HepG2 (cell line): Measurements from ENCODE around the gene RNF208. TPM values are rescaled to one million over a fixed set of nuclear protein-coding genes. Genes with fewer than 3 reads are reported as not detected.

Experiments used
- ASH2L ChIP-seq: fragments of 300-600, 200-600 bp; sonication (generic); IDR thresholded peaks from 2 replicates; pipeline ENCODE4 v1.7.0; 2017; ENCODE audit warnings: low read depth, mild to moderate bottlenecking, moderate library complexity, mixed read lengths, low read length; ENCODE audit not compliant: insufficient read length
- CSRNP1 ChIP-seq: sonication (generic); formaldehyde crosslinking; IDR thresholded peaks from 2 replicates; pipeline ENCODE4 v1.8.1; 2023; ENCODE audit warnings: mild to moderate bottlenecking, missing genetic modification reagents
- FOSL1 ChIP-seq: sonication (generic); formaldehyde crosslinking; IDR thresholded peaks from 2 replicates; pipeline ENCODE4 v1.9.0; 2021; ENCODE audit warnings: missing genetic modification reagents, borderline replicate concordance
- GMEB1 ChIP-seq: sonication (generic); formaldehyde crosslinking; IDR thresholded peaks from 2 replicates; pipeline ENCODE4 v1.5.1; 2020; ENCODE audit warnings: missing genetic modification reagents, mild to moderate bottlenecking, borderline replicate concordance
- GZF1 ChIP-seq: sonication (generic); formaldehyde crosslinking; IDR thresholded peaks from 2 replicates; pipeline ENCODE4 v1.5.1; 2020; ENCODE audit warnings: mild to moderate bottlenecking, missing genetic modification reagents
- HNF1B ChIP-seq: sonication (generic); formaldehyde crosslinking; IDR thresholded peaks from 2 replicates; pipeline ENCODE4 v1.5.1; 2020; ENCODE audit warnings: mild to moderate bottlenecking, moderate library complexity, missing genetic modification reagents
- MLLT10 ChIP-seq: sonication (generic); formaldehyde crosslinking; IDR thresholded peaks from 2 replicates; pipeline ENCODE4 v1.4.0; 2020; ENCODE audit warnings: missing genetic modification reagents
- NFYC ChIP-seq: IDR thresholded peaks from 2 replicates; pipeline ENCODE4 v1.6.1; 2016; ENCODE audit warnings: missing genetic modification reagents, missing compliant biosample characterization
- POLR2AphosphoS5 ChIP-seq: IDR thresholded peaks from 2 replicates; pipeline ENCODE4 v1.6.1; 2012; ENCODE audit warnings: low read depth, low read length
- SAP130 ChIP-seq: IDR thresholded peaks from 2 replicates; pipeline ENCODE4 v1.6.1; 2016; ENCODE audit warnings: low read depth
- SPEN ChIP-seq: sonication (generic); formaldehyde crosslinking; IDR thresholded peaks from 2 replicates; pipeline ENCODE4 v1.5.1; 2020; ENCODE audit warnings: low read depth, mild to moderate bottlenecking, missing genetic modification reagents
- ZBTB7B ChIP-seq: sonication (generic); formaldehyde crosslinking; IDR thresholded peaks from 2 replicates; pipeline ENCODE4 v1.4.0; 2020; ENCODE audit warnings: missing genetic modification reagents
- ZMAT3 ChIP-seq: sonication (generic); formaldehyde crosslinking; conservative IDR thresholded peaks from 2 replicates; pipeline ENCODE4 v1.7.0; 2021; ENCODE audit warnings: missing genetic modification reagents
- ZNF142 ChIP-seq: sonication (generic); formaldehyde crosslinking; IDR thresholded peaks from 2 replicates; pipeline ENCODE4 v1.4.0; 2020; ENCODE audit warnings: missing genetic modification reagents
- ZNF232 ChIP-seq: sonication (generic); formaldehyde crosslinking; IDR thresholded peaks from 2 replicates; pipeline ENCODE4 v1.4.0; 2020; ENCODE audit warnings: missing genetic modification reagents, borderline replicate concordance
- ZNF567 ChIP-seq: sonication (generic); formaldehyde crosslinking; IDR thresholded peaks from 2 replicates; pipeline ENCODE4 v1.8.1; 2023; ENCODE audit warnings: mild to moderate bottlenecking, missing genetic modification reagents, borderline replicate concordance
- ZNF776 ChIP-seq: sonication (generic); formaldehyde crosslinking; IDR thresholded peaks from 2 replicates; pipeline ENCODE4 v1.4.0; 2020; ENCODE audit warnings: mild to moderate bottlenecking, missing genetic modification reagents
- polyA plus RNA-seq, 8 experiments: library from polyadenylated mRNA; depleted of rRNA in 3 of 8; stranded (reverse) in 7 of 8; unstranded in 1 of 8; fragments of >200 nt; fragmentation: Illumina TruSeq in 4 of 8; extraction: Trizol in 4 of 8; gene quantifications; 2 replicates each; pipeline versions ENCODE4 v1.2.1 to v1.2.3, GENCODE V29; 2011 to 2016; ENCODE audit warnings: low read depth in 4 of 8, missing spikeins in 1 of 8, mixed read lengths in 1 of 8; ENCODE audit not compliant: insufficient read depth in 1 of 8
- total RNA-seq, 5 experiments: library from RNA; depleted of rRNA; stranded (reverse); fragments of >200 nt; fragmentation: Illumina TruSeq; extraction: Trizol; gene quantifications; 2 replicates each; pipeline ENCODE4 v1.2.3, GENCODE V29; 2016; ENCODE audit warnings: low read depth in 1 of 5

RNF208 gene
- total and polyA plus RNA-seq, 2 of the 13 experiments (the other 11 are each of a cell fraction or from before 2014, with no cell fraction given): 1.6 to 2.1 TPM

- TF ChIP-seq HNF1B (CRISPR knock-in tag): peak; percentile 7
- TF ChIP-seq GMEB1 (CRISPR knock-in tag): 0 out of 2 replicates have a peak, but pooled peaks have one; percentile 27
- peak; percentile 68; the same call in 1 of the 2 replicates for TF ChIP-seq NFYC (CRISPR knock-in tag)
- TF ChIP-seq ZNF232 (CRISPR knock-in tag): no peak
- TF ChIP-seq CSRNP1: no peak
- peak; percentile 69 for TF ChIP-seq POLR2AphosphoS5
- TF ChIP-seq ZMAT3 (CRISPR knock-in tag): 0 out of 2 replicates have a peak, but pooled peaks have one; percentile 9
- peak; percentile 7; the same call in 1 of the 2 replicates for TF ChIP-seq SAP130 (CRISPR knock-in tag)
- no peak for TF ChIP-seq GZF1 (CRISPR knock-in tag)
- TF ChIP-seq ZBTB7B (CRISPR knock-in tag): 0 out of 2 replicates have a peak, but pooled peaks have one; percentile 14
- TF ChIP-seq ZNF567 (CRISPR knock-in tag): 0 out of 2 replicates have a peak, but pooled peaks have one; percentile 18
- TF ChIP-seq ZNF776 (CRISPR knock-in tag): no peak
- TF ChIP-seq ASH2L: peak; percentile 38
- no peak for TF ChIP-seq FOSL1 (CRISPR knock-in tag)
- peak; percentile 37; the same call in 1 of the 2 replicates for TF ChIP-seq SPEN (CRISPR knock-in tag)
- TF ChIP-seq ZNF142 (CRISPR knock-in tag): peak; percentile 21; the same call in 1 of the 2 replicates
- no peak for TF ChIP-seq MLLT10 (CRISPR knock-in tag)
Measured at GRCh38 chr9:137223078-137223970, 1.3 kb upstream of the RNF208 start (continued).
